NCI-H2107 treated with DMSO at 0.1 percent for 48 hours (cell line): ENCODE data around the gene SDCCAG8.

Experiments
- DNase-seq: peaks from one replicate; lab custom pipeline; 2025; ENCODE audit not compliant: unreplicated experiment; lab: John Stamatoyannopoulos, UW

SDCCAG8 gene

GRCh38 chr1:243477731-243478290 is 222.0 kb downstream of the SDCCAG8 start:
- DNase-seq = no peak

- no peak for DNase-seq
These were observed 225.3 kb downstream of the SDCCAG8 start for GRCh38 chr1:243481101-243481500.

- no peak for DNase-seq
These were observed 226.5 kb downstream of the SDCCAG8 start for GRCh38 chr1:243482141-243483022.

- no peak for DNase-seq
These were observed 227.4 kb downstream of the SDCCAG8 start for GRCh38 chr1:243483071-243483771.

- no peak for DNase-seq
These were observed 228.1 kb downstream of the SDCCAG8 start for GRCh38 chr1:243483952-243484351.

- no peak for DNase-seq
These were observed 231.3 kb downstream of the SDCCAG8 start for GRCh38 chr1:243487036-243487648.

- DNase-seq = no peak
These were observed 231.9 kb downstream of the SDCCAG8 start for GRCh38 chr1:243487649-243488227.

GRCh38 chr1:243488459-243489157 is 232.8 kb downstream of the SDCCAG8 start:
- no peak for DNase-seq

GRCh38 chr1:243489158-243489527 is 233.3 kb downstream of the SDCCAG8 start:
- no peak for DNase-seq

GRCh38 chr1:243489681-243490546 is 234.1 kb downstream of the SDCCAG8 start:
- no peak for DNase-seq

- DNase-seq = no peak
These were observed 235.2 kb downstream of the SDCCAG8 start for GRCh38 chr1:243490748-243491686.

GRCh38 chr1:243493156-243494129 is 237.6 kb downstream of the SDCCAG8 start:
- no peak for DNase-seq

- DNase-seq = no peak
These were observed 239.0 kb downstream of the SDCCAG8 start for GRCh38 chr1:243494741-243495431.

GRCh38 chr1:243495442-243496186 is 239.8 kb downstream of the SDCCAG8 start:
- peak; percentile 33 for DNase-seq

GRCh38 chr1:243496187-243496646 is 240.4 kb downstream of the SDCCAG8 start:
- peak; percentile 12 for DNase-seq

GRCh38 chr1:243496806-243497205 is 241.0 kb downstream of the SDCCAG8 start:
- no peak for DNase-seq
